NCI-H128 (cell line): Measurements from ENCODE around the gene PRDM16.

Experiments
- DNase-seq: peaks from one replicate; lab custom pipeline; 2025; ENCODE audit not compliant: unreplicated experiment; lab: John Stamatoyannopoulos, UW

Gene PRDM16

GRCh38 chr1:3314491-3315381 is 245.7 kb downstream of the PRDM16 start:
- DNase-seq, result no peak

- DNase-seq, result no peak
These were observed 246.7 kb downstream of the PRDM16 start for GRCh38 chr1:3315399-3316339.

GRCh38 chr1:3316340-3316943 is 247.4 kb downstream of the PRDM16 start:
- no peak for DNase-seq

GRCh38 chr1:3317456-3317855 is 248.5 kb downstream of the PRDM16 start:
- DNase-seq, result no peak

- DNase-seq, result no peak
These were observed 249.3 kb downstream of the PRDM16 start for GRCh38 chr1:3318329-3318728.

- DNase-seq, result no peak
These were observed 250.9 kb downstream of the PRDM16 start for GRCh38 chr1:3319874-3320245.

- DNase-seq, result no peak
These were observed 251.5 kb downstream of the PRDM16 start for GRCh38 chr1:3320246-3321152.

GRCh38 chr1:3321559-3322449 is 252.8 kb downstream of the PRDM16 start:
- no peak for DNase-seq

- no peak for DNase-seq
These were observed 253.5 kb downstream of the PRDM16 start for GRCh38 chr1:3322450-3323020.

- DNase-seq, result no peak
These were observed 254.2 kb downstream of the PRDM16 start for GRCh38 chr1:3323021-3323795.

- no peak for DNase-seq
These were observed 255.0 kb downstream of the PRDM16 start for GRCh38 chr1:3323796-3324703.

GRCh38 chr1:3324704-3325535 is 255.9 kb downstream of the PRDM16 start:
- DNase-seq, result no peak

- no peak for DNase-seq
These were observed 257.7 kb downstream of the PRDM16 start for GRCh38 chr1:3326516-3327388.

- DNase-seq, result no peak
These were observed 258.3 kb downstream of the PRDM16 start for GRCh38 chr1:3327389-3327702.

- no peak for DNase-seq
These were observed 259.1 kb downstream of the PRDM16 start for GRCh38 chr1:3327936-3328590.
